ENCODE measurements around the gene KRTAP4-16.
"Not testable (repeated sequence)": the region's sequence is repeated elsewhere in the genome, so short reads cannot be mapped to it uniquely, and the experiment has no call there.

Gene KRTAP4-16

GRCh38 chr17:41101586-41102259 is at the start of gene KRTAP4-16:
KRTAP4-16 (minus strand) TSS chr17:41102209; CDS start chr17:41102209, 0 bp downstream.
- DNase-seq (ENCODE audit: low read depth, low spot score) = no peak

DNA sequence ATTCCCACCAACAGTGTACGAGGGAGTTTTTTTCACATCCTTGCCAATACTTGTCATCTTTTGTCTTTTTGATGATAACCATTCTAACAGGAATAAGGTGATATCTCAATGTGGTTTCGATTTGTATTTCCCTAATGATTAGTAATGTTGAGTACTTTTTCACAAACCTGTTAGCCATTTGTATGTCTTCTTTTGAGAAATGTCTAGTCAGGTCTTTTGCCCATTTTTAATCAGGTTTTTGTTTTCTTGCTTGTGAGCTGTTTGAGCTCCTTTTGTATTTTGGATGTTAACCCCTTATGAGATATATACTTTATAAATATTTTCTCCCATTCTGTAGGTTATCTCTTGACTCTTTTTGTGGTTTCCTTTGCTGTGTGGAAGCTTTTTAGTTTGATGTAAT is 49.5 kb upstream of the KRTAP4-16 start:
- no peak for DNase-seq (ENCODE audit: low read depth, low spot score)

- DNase-seq (ENCODE audit: low read depth, low spot score) = no peak
Measured at GRCh38 chr17:41150026-41150425, 48.0 kb upstream of the KRTAP4-16 start.

DNA sequence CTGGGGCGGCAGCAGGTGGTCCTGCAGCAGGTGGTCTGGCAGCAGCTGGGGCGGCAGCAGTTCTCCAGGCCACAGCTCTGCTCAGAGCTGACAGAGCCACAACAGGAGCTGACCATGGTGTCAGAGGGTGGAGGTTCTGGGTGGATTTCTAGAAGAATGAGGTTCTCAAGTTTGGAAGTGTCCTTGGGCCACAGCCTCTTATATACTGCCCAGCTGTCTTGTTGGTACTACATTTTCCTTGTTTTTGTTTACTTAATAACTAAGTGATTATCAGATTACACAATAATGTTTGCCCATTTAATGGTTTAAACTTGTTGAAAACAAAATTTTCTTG is 47.6 kb upstream of the KRTAP4-16 start, which contains the start of gene KRTAP4-5:
KRTAP4-5 (minus strand) TSS at position 174 of the 334 bp plus-strand sequence; CDS start at position 116, 58 bp downstream.
- no peak for DNase-seq (ENCODE audit: low read depth, low spot score)

DNA sequence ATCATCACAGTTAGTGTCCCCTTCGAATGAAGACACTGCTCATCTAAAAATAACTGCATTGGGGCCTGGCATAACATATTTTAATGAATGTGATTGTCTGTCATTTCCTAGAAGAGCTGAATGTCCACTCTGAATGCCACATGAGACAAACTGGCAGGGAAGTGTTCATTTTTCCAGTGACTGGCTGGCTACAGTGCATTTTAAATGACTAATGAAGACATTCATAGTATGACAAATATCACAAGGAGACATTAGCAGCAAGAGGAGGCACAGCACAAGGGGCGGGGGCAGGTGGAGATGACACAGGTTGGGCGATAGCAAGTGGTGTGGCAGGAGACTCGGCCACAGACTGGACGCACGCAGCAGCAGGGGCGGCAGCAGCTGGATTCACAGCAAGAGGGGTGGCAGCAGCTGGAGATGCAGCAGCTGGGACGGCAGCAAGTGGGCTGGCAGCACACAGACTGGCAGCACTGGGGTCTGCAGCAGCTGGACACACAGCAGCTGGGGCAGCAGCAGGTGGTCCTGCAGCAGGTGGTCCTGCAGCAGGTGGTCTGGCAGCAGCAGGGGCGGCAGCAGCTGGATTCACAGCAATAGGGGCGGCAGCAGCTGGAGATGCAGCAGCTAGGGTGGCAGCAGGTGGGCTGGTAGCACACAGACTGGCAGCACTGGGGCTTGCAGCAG is 47.1 kb upstream of the KRTAP4-16 start:
- DNase-seq (ENCODE audit: low read depth, low spot score) = not testable (repeated sequence)

- DNase-seq (ENCODE audit: low read depth, low spot score) = no peak
Measured at GRCh38 chr17:41147531-41148204, 45.7 kb upstream of the KRTAP4-16 start.

DNA sequence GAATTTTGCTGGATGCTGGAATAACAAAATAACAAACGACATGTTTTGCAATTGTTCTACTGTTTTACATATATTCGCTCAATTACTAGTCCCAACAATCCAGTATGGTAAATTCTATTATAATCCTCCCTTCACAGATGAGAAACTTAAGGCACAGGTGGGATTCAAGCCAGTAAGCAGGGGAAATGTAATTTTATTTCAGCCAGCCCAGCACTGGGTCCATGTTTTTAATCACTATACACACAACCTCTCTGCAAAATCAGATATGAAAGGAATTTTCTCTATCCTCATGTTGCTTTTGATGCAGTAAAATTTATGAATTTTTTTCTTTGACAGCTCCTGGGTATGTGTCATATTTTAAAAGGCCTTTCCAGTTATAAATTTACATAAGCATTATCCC is 43.3 kb upstream of the KRTAP4-16 start:
- no peak for DNase-seq (ENCODE audit: low read depth, low spot score)

DNA sequence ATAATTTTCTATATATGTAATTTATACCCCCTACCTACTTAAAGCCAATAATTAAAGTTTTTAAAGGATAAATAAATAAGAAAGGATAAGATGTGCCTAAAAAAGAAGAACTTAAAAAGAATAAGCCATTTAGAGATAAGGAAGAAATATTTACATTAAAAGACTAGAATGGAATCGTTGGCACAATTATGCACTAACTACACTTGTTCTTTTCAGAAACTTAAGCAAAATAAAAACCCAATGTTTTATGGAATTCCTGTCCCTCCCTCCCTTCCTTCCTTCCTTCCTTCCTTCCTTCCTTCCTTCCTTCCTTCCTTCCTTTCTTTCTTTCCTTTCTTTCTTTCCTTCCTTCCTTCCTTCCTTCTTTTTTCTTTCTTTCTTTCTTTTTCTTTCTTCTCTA is 42.8 kb upstream of the KRTAP4-16 start:
- no peak for DNase-seq (ENCODE audit: low read depth, low spot score)

GRCh38 chr17:41141361-41141760 is 39.4 kb upstream of the KRTAP4-16 start:
- DNase-seq (ENCODE audit: low read depth, low spot score) = no peak

DNA sequence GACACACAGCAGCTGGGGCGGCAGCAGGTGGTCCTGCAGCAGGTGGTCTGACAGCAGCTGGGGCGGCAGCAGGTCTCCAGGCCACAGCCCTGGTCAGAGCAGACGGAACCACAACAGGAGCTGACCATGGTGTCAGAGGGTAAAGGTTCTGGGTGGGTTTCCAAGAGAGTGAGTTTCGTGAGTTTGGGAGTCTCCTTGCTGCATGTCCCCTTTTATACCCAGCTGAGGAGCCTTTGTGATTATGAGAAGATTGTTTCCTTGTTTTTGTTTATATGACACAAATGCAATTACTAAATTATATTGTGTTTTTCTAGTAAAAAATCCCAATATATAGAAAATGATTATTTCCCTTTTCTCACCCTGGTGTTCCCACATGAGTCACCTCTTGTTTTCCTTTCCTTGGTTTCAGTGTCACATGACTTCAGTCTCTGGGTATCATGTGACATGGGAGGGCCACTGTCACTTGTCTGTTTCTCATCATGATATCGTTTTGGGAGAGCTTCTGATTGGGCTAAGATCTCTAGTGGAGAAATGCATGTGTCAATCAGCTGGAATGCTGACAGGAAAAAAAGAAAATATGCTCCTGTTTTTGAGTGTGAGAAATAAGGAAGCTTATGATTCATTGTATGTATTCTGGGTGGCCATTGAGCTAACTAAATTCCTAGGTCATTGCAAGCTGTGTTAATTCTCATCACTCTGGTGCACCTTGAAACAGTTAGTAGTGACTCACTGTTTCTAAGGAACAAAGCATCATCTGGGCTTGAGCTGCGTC is 38.5 kb upstream of the KRTAP4-16 start, which contains the start of gene KRTAP4-6:
KRTAP4-6 (minus strand) TSS at position 185 of the 772 bp plus-strand sequence; CDS start at position 128, 57 bp downstream.
- no peak for DNase-seq (ENCODE audit: low read depth, low spot score)

DNA sequence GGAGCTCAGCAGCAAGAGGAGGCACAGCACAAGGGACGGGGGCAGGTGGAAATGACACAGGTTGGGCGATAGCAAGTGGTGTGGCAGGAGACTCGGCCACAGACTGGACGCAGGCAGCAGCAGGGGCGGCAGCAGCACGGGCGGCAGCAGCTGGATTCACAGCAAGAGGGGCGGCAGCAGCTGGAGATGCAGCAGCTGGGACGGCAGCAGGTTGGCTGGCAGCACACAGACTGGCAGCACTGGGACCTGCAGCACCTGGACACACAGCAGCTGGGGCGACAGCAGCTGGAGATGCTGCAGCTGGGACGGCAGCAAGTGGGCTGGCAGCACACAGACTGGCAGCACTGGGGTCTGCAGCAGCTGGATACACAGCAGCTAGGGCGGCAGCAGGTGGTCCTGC is 37.9 kb upstream of the KRTAP4-16 start:
- DNase-seq (ENCODE audit: low read depth, low spot score) = not testable (repeated sequence)

DNA sequence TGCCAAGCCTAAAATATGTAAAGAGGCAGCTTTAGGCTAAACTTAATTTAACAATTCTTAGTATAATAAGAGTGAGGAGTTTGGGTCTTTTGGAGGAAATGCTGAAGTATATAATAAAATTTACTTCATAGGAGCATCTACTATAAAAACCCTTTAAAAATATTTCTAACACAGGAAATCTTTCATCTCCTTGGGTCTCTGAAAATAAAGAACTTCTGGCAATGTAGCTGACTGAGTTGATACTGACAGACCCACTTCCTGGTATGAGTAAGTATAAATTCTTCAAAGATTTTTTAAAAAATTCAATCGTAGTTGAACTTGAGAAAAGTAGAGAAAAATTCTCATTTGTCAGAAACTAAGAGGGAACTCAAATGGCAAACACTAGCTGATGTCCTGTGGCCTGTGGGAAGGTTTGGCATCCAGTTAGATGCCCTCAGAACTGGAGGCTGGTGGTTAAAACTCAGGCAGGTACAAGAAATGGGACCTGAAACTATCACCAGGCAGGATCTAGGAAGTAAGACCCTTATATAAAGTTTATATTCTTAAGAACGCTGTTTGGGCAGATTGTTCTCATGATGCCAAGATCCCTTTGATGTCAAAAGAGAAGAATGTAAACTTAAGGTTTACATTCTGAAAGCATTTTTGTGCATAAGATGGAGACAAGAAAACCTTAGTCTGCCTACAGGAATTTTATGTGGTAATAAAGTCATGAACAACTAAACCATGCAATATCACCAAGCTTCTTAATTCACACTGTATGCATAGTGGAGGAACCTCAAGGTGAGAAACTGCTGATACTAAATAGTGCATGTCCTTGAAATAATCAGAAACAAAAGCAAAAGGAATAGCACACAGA is 32.1 kb upstream of the KRTAP4-16 start:
- no peak for DNase-seq (ENCODE audit: low read depth, low spot score)

GRCh38 chr17:41131979-41132378 is 30.0 kb upstream of the KRTAP4-16 start:
- no peak for DNase-seq (ENCODE audit: low read depth, low spot score)

DNA sequence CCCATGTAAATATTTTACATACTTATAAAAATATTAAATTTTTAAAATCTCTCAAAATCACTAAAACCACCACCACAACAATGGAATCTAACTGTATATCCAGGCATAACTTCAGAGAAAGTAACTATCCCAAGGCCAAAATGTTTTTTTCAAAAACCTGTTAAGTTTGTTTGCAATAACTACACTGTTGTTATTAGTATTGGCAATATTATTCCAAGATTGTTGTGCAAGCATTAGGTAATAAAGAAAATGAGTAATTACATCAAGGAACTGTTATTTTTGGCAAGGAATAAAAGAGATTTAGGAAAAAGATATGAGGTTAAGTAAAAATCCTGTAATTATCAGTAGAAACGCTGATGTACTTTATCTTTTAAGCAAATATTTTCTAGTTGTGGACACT is 25.4 kb upstream of the KRTAP4-16 start:
- DNase-seq (ENCODE audit: low read depth, low spot score) = no peak

DNA sequence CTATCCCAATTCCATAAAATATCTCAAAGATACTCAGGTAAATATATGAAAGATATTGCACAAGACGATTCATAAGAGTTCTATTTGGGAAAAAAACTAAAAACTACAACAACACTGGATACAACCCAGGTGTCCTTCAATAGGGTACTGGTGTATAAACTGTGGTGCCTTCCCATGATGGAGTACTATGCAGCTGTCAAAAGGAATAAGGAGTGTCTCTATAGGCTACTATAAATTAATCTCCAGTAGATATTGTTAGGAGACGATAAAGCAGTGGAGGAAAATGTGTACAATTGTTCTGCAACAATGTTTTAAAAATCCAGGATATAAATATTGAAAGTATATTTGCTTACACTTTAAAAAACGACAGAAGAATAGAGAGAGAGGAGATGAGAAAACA is 24.4 kb upstream of the KRTAP4-16 start:
- no peak for DNase-seq (ENCODE audit: low read depth, low spot score)

DNA sequence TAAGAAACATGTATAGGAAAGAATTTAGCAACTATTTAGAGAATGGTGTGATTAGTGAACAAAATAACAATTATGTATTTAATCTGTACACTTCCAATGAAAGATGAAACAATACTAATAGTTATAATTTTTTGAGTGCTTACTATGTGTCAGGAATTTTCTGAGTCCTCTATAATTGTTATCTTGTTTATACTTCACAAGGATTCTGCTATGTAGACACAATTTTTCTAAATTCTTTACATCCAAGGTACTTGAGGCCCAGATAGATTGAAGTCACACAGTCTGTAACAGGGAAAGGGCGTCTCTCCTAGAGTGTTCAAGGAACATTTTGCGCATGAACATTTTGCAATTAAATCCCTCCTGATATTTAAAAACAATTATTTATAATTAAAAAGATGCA is 23.1 kb upstream of the KRTAP4-16 start:
- no peak for DNase-seq (ENCODE audit: low read depth, low spot score)

GRCh38 chr17:41123991-41124371 is 22.0 kb upstream of the KRTAP4-16 start, which contains the start of gene KRTAP4-12:
KRTAP4-12 (minus strand) TSS chr17:41124182; CDS start chr17:41124122, 60 bp downstream.
- DNase-seq (ENCODE audit: low read depth, low spot score) = not testable (repeated sequence)

DNA sequence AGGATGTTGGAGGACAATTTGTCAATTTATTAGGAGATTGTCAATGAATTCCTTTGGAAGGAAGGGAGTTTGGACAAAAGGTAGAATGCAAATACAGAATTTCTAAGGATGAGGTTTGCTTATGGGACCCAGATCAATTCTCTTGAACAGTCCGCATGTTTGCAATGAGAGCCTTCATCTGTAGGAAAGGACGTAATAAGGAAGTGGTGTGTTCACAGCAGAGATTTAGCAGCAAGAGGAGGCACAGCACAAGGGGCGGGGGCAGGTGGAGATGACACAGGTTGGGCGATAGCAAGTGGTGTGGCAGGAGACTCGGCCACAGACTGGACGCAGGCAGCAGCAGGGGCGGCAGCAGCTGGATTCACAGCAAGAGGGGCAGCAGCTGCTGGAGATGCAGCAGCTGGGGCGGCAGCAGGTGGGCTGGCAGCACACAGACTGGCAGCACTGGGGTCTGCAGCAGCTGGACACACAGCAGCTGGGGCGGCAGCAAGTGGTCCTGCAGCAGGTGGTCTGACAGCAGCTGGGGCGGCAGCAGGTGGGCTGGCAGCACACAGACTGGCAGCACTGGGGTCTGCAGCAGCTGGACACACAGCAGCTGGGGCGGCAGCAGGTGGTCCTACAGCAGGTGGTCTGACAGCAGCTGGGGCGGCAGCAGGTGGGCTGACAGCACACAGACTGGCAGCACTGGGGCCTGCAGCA is 21.4 kb upstream of the KRTAP4-16 start:
- not testable (repeated sequence) for DNase-seq (ENCODE audit: low read depth, low spot score)

DNA sequence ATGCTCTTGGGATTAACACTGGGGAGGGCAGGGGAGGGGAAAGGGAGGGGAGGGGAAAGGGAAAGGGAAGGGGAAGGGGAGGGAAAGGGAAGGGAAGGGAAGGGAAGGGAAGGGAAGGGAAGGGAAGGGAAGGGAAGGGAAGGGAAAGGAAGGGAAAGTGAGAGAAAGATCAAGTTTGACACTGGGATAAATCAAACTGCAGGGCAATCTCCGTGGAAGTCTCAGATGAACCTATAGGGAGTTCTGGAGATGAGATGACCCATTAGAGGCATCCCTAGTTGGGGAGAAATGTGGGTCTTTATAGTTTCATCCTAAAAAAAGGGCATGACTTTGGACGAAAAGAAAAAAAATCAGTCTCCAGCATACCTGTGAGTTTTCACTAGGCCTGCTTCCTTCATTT is 19.7 kb upstream of the KRTAP4-16 start:
- no peak for DNase-seq (ENCODE audit: low read depth, low spot score)

Data from ELF-1 (cell line).